HepG2 (cell line): ENCODE measurements around the gene IL1B. TPM values are rescaled to one million over a fixed set of nuclear protein-coding genes. Genes with fewer than 3 reads are reported as not detected.

ENCODE experiments used
- ATAC-seq: fragments of 200-7000 bp; cut with Tn5 transposase; 3 replicates; pipeline ENCODE4 v1.9.1; 2020; ENCODE audit warnings: mild to moderate bottlenecking, moderate library complexity
- BruUV-seq: library from RNA; stranded (reverse); fragments of 400-500 nt; replicated peaks from 2 replicates; lab custom pipeline; 2021; lab: Mats Ljungman, UMichigan
- CTCF ChIA-PET: fragments of 300-600 bp; formaldehyde crosslinking; extraction: SDS; loops from one replicate; lab custom pipeline; 2021; ENCODE audit warnings: low total read pairs, inconsistent platforms, low intra/inter-chr PET ratio; lab: Yijun Ruan, JAX
- POLR2A ChIA-PET: fragments of 350-600 bp; sonication (Branson Sonifier 250); formaldehyde crosslinking; loops from one replicate; lab custom pipeline; 2020; ENCODE audit warnings: antibody characterized with exemption, inconsistent platforms; lab: Yijun Ruan, JAX
- DNase-seq: peaks from one replicate; pipeline ENCODE4 v3.0.0-alpha.2; 2015; ENCODE audit warnings: low spot score
- FAIRE-seq: peaks from 3 replicates; lab custom pipeline; 2011; peaks lifted over from hg19 to GRCh38; lab: Jason Lieb, UNC
- H2AFZ ChIP-seq: one replicate; pipeline ENCODE4 v1.6.1; 2011; ENCODE audit warnings: low read length, inconsistent platforms
- H3K27ac ChIP-seq: fragments of 300-600 bp; 3 replicates; pipeline ENCODE4 v1.8.0; 2011; ENCODE audit warnings: mixed run types, mild to moderate bottlenecking, mixed read lengths, low read length, inconsistent platforms; ENCODE audit not compliant: insufficient read depth; ENCODE audit errors: extremely low read length
- H3K27me3 ChIP-seq, 2 experiments: fragments of 200-600 bp in 1 of 2; 2 replicates in 1 of 2; 3 replicates in 1 of 2; pipeline versions ENCODE4 v1.6.0 to v1.8.0; 2011; ENCODE audit warnings: low read length in 2 of 2, mild to moderate bottlenecking in 2 of 2, moderate library complexity in 2 of 2, inconsistent platforms in 1 of 2; ENCODE audit not compliant: insufficient read depth in 2 of 2, control insufficient read depth in 1 of 2
- H3K36me3 ChIP-seq, 2 experiments: fragments of 200-600 bp in 1 of 2; replicated peaks in 1 of 2; 2 replicates in 1 of 2; 3 replicates in 1 of 2; pipeline versions ENCODE4 v1.5.1 to v1.8.0; 2011; ENCODE audit warnings: low read length in 2 of 2, inconsistent platforms in 1 of 2; ENCODE audit not compliant: insufficient read depth in 2 of 2, control insufficient read depth in 1 of 2
- H3K4me1 ChIP-seq: 2 replicates; pipeline ENCODE4 v1.5.1; 2012; ENCODE audit warnings: low read length, inconsistent platforms; ENCODE audit not compliant: insufficient read depth
- H3K4me2 ChIP-seq: 2 replicates; pipeline ENCODE4 v1.6.0; 2011; ENCODE audit warnings: low read depth, low read length, inconsistent platforms
- H3K4me3 ChIP-seq, 3 experiments: fragments of 200-600 bp in 1 of 3; sonication (generic), shearing (Covaris generic) in 1 of 3; replicated peaks in 1 of 3; 2 replicates each; pipeline ENCODE4 v1.5.1; 2011 to 2016; ENCODE audit warnings: low read length in 3 of 3, inconsistent platforms in 2 of 3, low read depth in 2 of 3, mild to moderate bottlenecking in 2 of 3, control low read depth in 1 of 3, mixed read lengths in 1 of 3; ENCODE audit not compliant: insufficient read depth in 1 of 3
- H3K79me2 ChIP-seq: one replicate; pipeline ENCODE4 v1.6.1; 2011; ENCODE audit warnings: low read length, inconsistent platforms; ENCODE audit not compliant: insufficient read depth
- H3K9ac ChIP-seq: 2 replicates; pipeline ENCODE4 v1.6.0; 2011; ENCODE audit warnings: mild to moderate bottlenecking, low read depth, low read length, inconsistent platforms; ENCODE audit not compliant: insufficient read depth
- H3K9me3 ChIP-seq: 2 replicates; pipeline ENCODE4 v1.5.1; 2012; ENCODE audit warnings: mild to moderate bottlenecking, low read length
- H4K20me1 ChIP-seq: 2 replicates; pipeline ENCODE4 v1.6.0; 2011; ENCODE audit warnings: inconsistent platforms, mild to moderate bottlenecking, low read length, moderate library complexity; ENCODE audit not compliant: insufficient read depth
- BRD4 ChIP-seq: sonication (generic); formaldehyde crosslinking; IDR thresholded peaks from 2 replicates; pipeline ENCODE4 v1.4.0; 2020; ENCODE audit warnings: missing genetic modification reagents
- HNRNPH1 ChIP-seq: fragments of 200-400 bp; formaldehyde crosslinking; optimal IDR thresholded peaks from 2 replicates; pipeline ENCODE3; 2017; ENCODE audit warnings: mild to moderate bottlenecking, low read depth, low read length
- HOMEZ ChIP-seq: IDR thresholded peaks from 2 replicates; pipeline ENCODE4 v1.6.1; 2016; ENCODE audit warnings: low read depth
- PCBP1 ChIP-seq: fragments of 200-400 bp; formaldehyde crosslinking; IDR thresholded peaks from 2 replicates; pipeline ENCODE4 v1.6.1; 2017; ENCODE audit warnings: mild to moderate bottlenecking, low read depth, low read length, borderline replicate concordance
- PRMT3 ChIP-seq: sonication (generic); formaldehyde crosslinking; IDR thresholded peaks from 2 replicates; pipeline ENCODE4 v1.8.1; 2022; ENCODE audit warnings: low read depth, mild to moderate bottlenecking, moderate library complexity, missing genetic modification reagents, borderline replicate concordance
- ZMYM4 ChIP-seq: sonication (generic); formaldehyde crosslinking; IDR thresholded peaks from 2 replicates; pipeline ENCODE4 v1.8.1; 2023; ENCODE audit warnings: mild to moderate bottlenecking, missing genetic modification reagents
- ZNF280B ChIP-seq: sonication (generic); formaldehyde crosslinking; IDR thresholded peaks from 2 replicates; pipeline ENCODE4 v1.5.0; 2020; ENCODE audit warnings: missing genetic modification reagents, mild to moderate bottlenecking, borderline replicate concordance
- ZNF407 ChIP-seq: sonication (generic); formaldehyde crosslinking; IDR thresholded peaks from one replicate; pipeline ENCODE4 v1.5.1; 2020; ENCODE audit warnings: mild to moderate bottlenecking, missing genetic modification reagents; ENCODE audit errors: not compliant biosample characterization
- ZNF616 ChIP-seq: sonication (generic); formaldehyde crosslinking; IDR thresholded peaks from 2 replicates; pipeline ENCODE4 v1.5.0; 2020; ENCODE audit warnings: low read depth, mild to moderate bottlenecking, missing genetic modification reagents
- WGBS: methylation state at CpG from one replicate; pipeline ENCODE4 v1.1.6; 2017; ENCODE audit warnings: low lambda C conversion rate; 5-methylcytosine and 5-hydroxymethylcytosine counted together
- in situ Hi-C: cut with HindIII; loops from 2 replicates; pipeline ENCODE4 v1.10.0; 2017; ENCODE audit warnings: low pct_unique_long_range_greater_than_20kb; ENCODE audit not compliant: extremely low pct_ligation_motif_present
- intact Hi-C: fragments of 100-400 bp; cut with micrococcal nuclease; formaldehyde crosslinking; loops from one replicate; pipeline ENCODE4 v1.10.0; 2022; ENCODE audit not compliant: unreplicated experiment
- polyA plus RNA-seq, 8 experiments: library from polyadenylated mRNA; depleted of rRNA in 3 of 8; stranded (reverse) in 7 of 8; unstranded in 1 of 8; fragments of >200 nt; fragmentation: Illumina TruSeq in 4 of 8; extraction: Trizol in 4 of 8; gene quantifications; 2 replicates each; pipeline versions ENCODE4 v1.2.1 to v1.2.3, GENCODE V29; 2011 to 2016; ENCODE audit warnings: low read depth in 4 of 8, missing spikeins in 1 of 8, mixed read lengths in 1 of 8; ENCODE audit not compliant: insufficient read depth in 1 of 8
- total RNA-seq, 5 experiments: library from RNA; depleted of rRNA; stranded (reverse); fragments of >200 nt; fragmentation: Illumina TruSeq; extraction: Trizol; gene quantifications; 2 replicates each; pipeline ENCODE4 v1.2.3, GENCODE V29; 2016; ENCODE audit warnings: low read depth in 1 of 5

The IL1B gene
- total and polyA plus RNA-seq, 2 of the 13 experiments (the other 11 are each of a cell fraction or from before 2014, with no cell fraction given): 0.18 TPM; not detected in 1

GRCh38 chr2:112800881-112801583 lies 35.5 kb downstream of the IL1B start:
- Histone ChIP-seq H3K9ac (no peak overlapping the region), H3K4me1 (peaks cover 48% of the 10 kb centered on the region), H3K27me3 (no peaks in the 10 kb centered on the region), H3K36me3 (no peaks in the 10 kb centered on the region), H3K4me3 (no peak overlapping the region), H3K27ac (no peak overlapping the region), H3K9me3 (no peaks in the 10 kb centered on the region), H3K4me2 (no peak overlapping the region), H2AFZ (no peak overlapping the region), H3K79me2 (no peaks in the 10 kb centered on the region), H4K20me1 (no peaks in the 10 kb centered on the region)
- WGBS: 93% methylated on average over 4 of the region's 4 CpGs
- FAIRE-seq (no peak), ATAC-seq (no peak), DNase-seq (no peak)
- intact Hi-C loops (loop anchor here (5.0 kb wide), 1 partner anchor 39 kb away; the partner anchor contains the start of gene CKAP2L), in situ Hi-C loops (loop anchor here (5.0 kb wide), 1 partner anchor 39 kb away; the partner anchor contains the start of gene CKAP2L)
- BruUV-seq: no TSS peak
- CTCF ChIA-PET: no interaction called here
- POLR2A ChIA-PET: interaction anchor here (1.0 kb wide), 1 partner anchor 81 kb away, joined by 3 read pairs; no protein-coding TSS in a partner anchor
- TF ChIP-seq ZNF407 (CRISPR knock-in tag) (no peak), PCBP1 (no peak), ZNF616 (CRISPR knock-in tag) (no peak), ZNF280B (CRISPR knock-in tag) (no peak), HOMEZ (CRISPR knock-in tag) (no peak), HNRNPH1 (no peak), BRD4 (CRISPR knock-in tag) (no peak), ZMYM4 (no peak), PRMT3 (CRISPR knock-in tag) (no peak)
